GM23338 (cell line): ENCODE measurements around the gene PREP. TPM values are rescaled to one million over a fixed set of nuclear protein-coding genes. Genes with fewer than 3 reads are reported as not detected.

Experiments used
- ATAC-seq: fragments of 200-7000 bp; cut with Tn5 transposase; 3 replicates; pipeline ENCODE4 v1.9.1; 2020
- DNase-seq: peaks from one replicate; pipeline ENCODE4 v3.0.0-alpha.2; 2015; ENCODE audit warnings: low spot score
- H2AFZ ChIP-seq: fragments of 200-600 bp; sonication (generic); 2 replicates; pipeline ENCODE4 v1.8.0; 2016; ENCODE audit warnings: antibody characterized with exemption, mild to moderate bottlenecking, moderate library complexity
- H3F3A ChIP-seq: fragments of 200-600 bp; sonication (generic); replicated peaks from 2 replicates; pipeline ENCODE4 v1.8.0; 2017; ENCODE audit warnings: antibody characterized with exemption, mixed run types, low read depth
- H3K27ac ChIP-seq: fragments of 200-600 bp; sonication (generic); 2 replicates; pipeline ENCODE4 v1.6.1; 2016; ENCODE audit warnings: low read depth
- H3K27me3 ChIP-seq: fragments of 200-600 bp; sonication (generic); 2 replicates; pipeline ENCODE4 v1.8.0; 2016; ENCODE audit warnings: mild to moderate bottlenecking, mixed run types, moderate library complexity; ENCODE audit not compliant: insufficient read depth
- H3K36me3 ChIP-seq: fragments of 200-600 bp; sonication (generic); 2 replicates; pipeline ENCODE4 v1.8.0; 2016; ENCODE audit warnings: mild to moderate bottlenecking; ENCODE audit not compliant: insufficient read depth
- H3K4me1 ChIP-seq: fragments of 200-600 bp; sonication (generic); 2 replicates; pipeline ENCODE4 v1.8.0; 2016; ENCODE audit warnings: mild to moderate bottlenecking, moderate library complexity; ENCODE audit not compliant: insufficient read depth
- H3K4me2 ChIP-seq: fragments of 200-600 bp; sonication (generic); 2 replicates; pipeline ENCODE4 v1.7.1; 2017; ENCODE audit warnings: mixed run types
- H3K4me3 ChIP-seq: fragments of 200-600 bp; sonication (generic); 2 replicates; pipeline ENCODE4 v1.6.1; 2016; ENCODE audit warnings: mixed run types
- H3K79me2 ChIP-seq: fragments of 200-600 bp; sonication (generic); replicated peaks from 2 replicates; pipeline ENCODE4 v1.8.0; 2017; ENCODE audit warnings: mild to moderate bottlenecking; ENCODE audit not compliant: insufficient read depth
- H3K9me2 ChIP-seq: fragments of 200-600 bp; sonication (generic); 2 replicates; pipeline ENCODE4 v1.8.0; 2017; ENCODE audit not compliant: insufficient read depth
- H4K20me1 ChIP-seq: fragments of 200-600 bp; sonication (generic); replicated peaks from 2 replicates; pipeline ENCODE4 v1.8.0; 2017; ENCODE audit warnings: mild to moderate bottlenecking; ENCODE audit not compliant: insufficient read depth
- H3K27ac Mint-ChIP-seq: 2 replicates; pipeline ENCODE4 v1.8.0; 2020; ENCODE audit warnings: inconsistent platforms, mild to moderate bottlenecking, moderate library complexity, mixed read lengths
- H3K27me3 Mint-ChIP-seq: 3 replicates; pipeline ENCODE4 v1.8.0; 2022; ENCODE audit warnings: low read depth, mild to moderate bottlenecking, moderate library complexity, mixed read lengths, inconsistent platforms; ENCODE audit not compliant: insufficient read depth, poor library complexity
- H3K36me3 Mint-ChIP-seq: 3 replicates; pipeline ENCODE4 v1.8.0; 2021; ENCODE audit warnings: low read depth, mild to moderate bottlenecking, inconsistent platforms, moderate library complexity, mixed read lengths
- H3K4me1 Mint-ChIP-seq: 3 replicates; pipeline ENCODE4 v1.8.0; 2020; ENCODE audit warnings: mild to moderate bottlenecking, inconsistent platforms, mixed read lengths
- H3K4me3 Mint-ChIP-seq: 3 replicates; pipeline ENCODE4 v1.8.0; 2021; ENCODE audit warnings: moderate library complexity, mild to moderate bottlenecking, inconsistent platforms, mixed read lengths
- H3K9me3 Mint-ChIP-seq: 3 replicates; pipeline ENCODE4 v1.8.0; 2020; ENCODE audit warnings: moderate library complexity, mild to moderate bottlenecking, inconsistent platforms, mixed read lengths
- CREB1 ChIP-seq: fragments of 250-450 bp; sonication (Bioruptor Pico); IDR thresholded peaks from 2 replicates; pipeline ENCODE4 v1.5.0; 2020; ENCODE audit warnings: low read depth, mild to moderate bottlenecking, moderate library complexity
- EZH2phosphoT487 ChIP-seq: fragments of 200-600 bp; sonication (generic); IDR thresholded peaks from one replicate; pipeline ENCODE4 v1.8.1; 2018; ENCODE audit warnings: antibody characterized with exemption; ENCODE audit not compliant: unreplicated experiment
- JUNB ChIP-seq: IDR thresholded peaks from one replicate; pipeline ENCODE4 v1.6.1; 2016; ENCODE audit warnings: antibody characterized with exemption; ENCODE audit not compliant: unreplicated experiment
- NANOG ChIP-seq: IDR thresholded peaks from 2 replicates; pipeline ENCODE4 v1.6.1; 2016; ENCODE audit warnings: antibody characterized with exemption, borderline replicate concordance
- STAT1 ChIP-seq: IDR thresholded peaks from one replicate; pipeline ENCODE4 v1.6.1; 2016; ENCODE audit warnings: antibody characterized with exemption; ENCODE audit not compliant: unreplicated experiment
- polyA plus RNA-seq: library from polyadenylated mRNA; unstranded; fragments of >200 nt; fragmentation: Nextera tagmentation; extraction: Ambion mirVana; gene quantifications from 2 replicates; pipeline ENCODE4 v1.2.1, GENCODE V29; 2016
- total RNA-seq: library from RNA; depleted of rRNA; stranded (reverse); fragments of >200 nt; shearing (Covaris generic); gene quantifications from 2 replicates; pipeline ENCODE4 v1.2.3, GENCODE V29; 2014
- TF ChIP-seq, protein P1 (sequence below): fragments of 250-450 bp; sonication (Bioruptor Pico); IDR thresholded peaks from 2 replicates; pipeline ENCODE4 v1.5.0; 2020; ENCODE audit warnings: mild to moderate bottlenecking, moderate library complexity
- TF ChIP-seq, protein P2 (sequence below): IDR thresholded peaks from 2 replicates; pipeline ENCODE4 v1.6.1; 2016; ENCODE audit warnings: antibody characterized with exemption

Gene PREP
- total and polyA plus RNA-seq, 2 experiments from 2014 or later: 28.5 to 52.7 TPM

DNA sequence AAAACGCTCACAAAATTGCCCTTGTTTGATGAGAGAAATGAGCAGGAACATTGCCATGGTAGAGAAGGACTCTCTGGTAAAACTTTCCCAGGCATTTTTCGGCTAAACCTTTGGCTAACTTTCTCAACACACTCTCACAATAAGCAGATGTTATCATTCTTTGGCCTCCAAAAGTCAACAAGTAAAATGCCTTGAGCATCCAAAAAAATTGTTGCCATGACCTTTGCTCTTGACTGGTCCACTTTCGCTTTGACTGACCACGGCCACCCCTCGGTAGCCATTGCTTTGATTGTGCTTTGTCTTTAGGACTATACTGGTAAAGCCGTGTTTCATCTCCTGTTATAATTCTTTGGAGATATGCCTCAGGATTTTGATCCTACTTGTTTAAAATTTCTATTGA lies 41.1 kb upstream of the PREP start:
- no peaks in the 10 kb centered on the region for H3K4me1 Mint-ChIP-seq
- no peak for ATAC-seq
- no peak overlapping the region for H3K27ac ChIP-seq

More for the DNA sequence above, 41.1 kb upstream of the PREP start:
- Mint-ChIP-seq H3K4me3 (no peak overlapping the region), H3K27me3 (no peaks in the 10 kb centered on the region), H3K36me3 (no peaks in the 10 kb centered on the region; the same call in 2 of the 3 replicates), H3K9me3 (no peaks in the 10 kb centered on the region; the same call in 2 of the 3 replicates), H3K27ac (no peak overlapping the region)
- Histone ChIP-seq H4K20me1 (no peaks in the 10 kb centered on the region), H3K79me2 (no peaks in the 10 kb centered on the region), H3K4me2 (no peak overlapping the region), H3K36me3 (no peaks in the 10 kb centered on the region), H3K4me1 (no peaks in the 10 kb centered on the region), H3K9me2 (0 out of 2 replicates have a peak, but pooled peaks cover 4% of the 10 kb centered on the region), H3K4me3 (no peak overlapping the region), H3K27me3 (no peaks in the 10 kb centered on the region), H3F3A (no peaks in the 10 kb centered on the region), H2AFZ (no peak overlapping the region)
- TF ChIP-seq JUNB (no peak), NANOG (no peak), CREB1 (CRISPR knock-in tag) (no peak), EZH2phosphoT487 (no peak), STAT1 (no peak)
- TF ChIP-seq, protein P1, sequence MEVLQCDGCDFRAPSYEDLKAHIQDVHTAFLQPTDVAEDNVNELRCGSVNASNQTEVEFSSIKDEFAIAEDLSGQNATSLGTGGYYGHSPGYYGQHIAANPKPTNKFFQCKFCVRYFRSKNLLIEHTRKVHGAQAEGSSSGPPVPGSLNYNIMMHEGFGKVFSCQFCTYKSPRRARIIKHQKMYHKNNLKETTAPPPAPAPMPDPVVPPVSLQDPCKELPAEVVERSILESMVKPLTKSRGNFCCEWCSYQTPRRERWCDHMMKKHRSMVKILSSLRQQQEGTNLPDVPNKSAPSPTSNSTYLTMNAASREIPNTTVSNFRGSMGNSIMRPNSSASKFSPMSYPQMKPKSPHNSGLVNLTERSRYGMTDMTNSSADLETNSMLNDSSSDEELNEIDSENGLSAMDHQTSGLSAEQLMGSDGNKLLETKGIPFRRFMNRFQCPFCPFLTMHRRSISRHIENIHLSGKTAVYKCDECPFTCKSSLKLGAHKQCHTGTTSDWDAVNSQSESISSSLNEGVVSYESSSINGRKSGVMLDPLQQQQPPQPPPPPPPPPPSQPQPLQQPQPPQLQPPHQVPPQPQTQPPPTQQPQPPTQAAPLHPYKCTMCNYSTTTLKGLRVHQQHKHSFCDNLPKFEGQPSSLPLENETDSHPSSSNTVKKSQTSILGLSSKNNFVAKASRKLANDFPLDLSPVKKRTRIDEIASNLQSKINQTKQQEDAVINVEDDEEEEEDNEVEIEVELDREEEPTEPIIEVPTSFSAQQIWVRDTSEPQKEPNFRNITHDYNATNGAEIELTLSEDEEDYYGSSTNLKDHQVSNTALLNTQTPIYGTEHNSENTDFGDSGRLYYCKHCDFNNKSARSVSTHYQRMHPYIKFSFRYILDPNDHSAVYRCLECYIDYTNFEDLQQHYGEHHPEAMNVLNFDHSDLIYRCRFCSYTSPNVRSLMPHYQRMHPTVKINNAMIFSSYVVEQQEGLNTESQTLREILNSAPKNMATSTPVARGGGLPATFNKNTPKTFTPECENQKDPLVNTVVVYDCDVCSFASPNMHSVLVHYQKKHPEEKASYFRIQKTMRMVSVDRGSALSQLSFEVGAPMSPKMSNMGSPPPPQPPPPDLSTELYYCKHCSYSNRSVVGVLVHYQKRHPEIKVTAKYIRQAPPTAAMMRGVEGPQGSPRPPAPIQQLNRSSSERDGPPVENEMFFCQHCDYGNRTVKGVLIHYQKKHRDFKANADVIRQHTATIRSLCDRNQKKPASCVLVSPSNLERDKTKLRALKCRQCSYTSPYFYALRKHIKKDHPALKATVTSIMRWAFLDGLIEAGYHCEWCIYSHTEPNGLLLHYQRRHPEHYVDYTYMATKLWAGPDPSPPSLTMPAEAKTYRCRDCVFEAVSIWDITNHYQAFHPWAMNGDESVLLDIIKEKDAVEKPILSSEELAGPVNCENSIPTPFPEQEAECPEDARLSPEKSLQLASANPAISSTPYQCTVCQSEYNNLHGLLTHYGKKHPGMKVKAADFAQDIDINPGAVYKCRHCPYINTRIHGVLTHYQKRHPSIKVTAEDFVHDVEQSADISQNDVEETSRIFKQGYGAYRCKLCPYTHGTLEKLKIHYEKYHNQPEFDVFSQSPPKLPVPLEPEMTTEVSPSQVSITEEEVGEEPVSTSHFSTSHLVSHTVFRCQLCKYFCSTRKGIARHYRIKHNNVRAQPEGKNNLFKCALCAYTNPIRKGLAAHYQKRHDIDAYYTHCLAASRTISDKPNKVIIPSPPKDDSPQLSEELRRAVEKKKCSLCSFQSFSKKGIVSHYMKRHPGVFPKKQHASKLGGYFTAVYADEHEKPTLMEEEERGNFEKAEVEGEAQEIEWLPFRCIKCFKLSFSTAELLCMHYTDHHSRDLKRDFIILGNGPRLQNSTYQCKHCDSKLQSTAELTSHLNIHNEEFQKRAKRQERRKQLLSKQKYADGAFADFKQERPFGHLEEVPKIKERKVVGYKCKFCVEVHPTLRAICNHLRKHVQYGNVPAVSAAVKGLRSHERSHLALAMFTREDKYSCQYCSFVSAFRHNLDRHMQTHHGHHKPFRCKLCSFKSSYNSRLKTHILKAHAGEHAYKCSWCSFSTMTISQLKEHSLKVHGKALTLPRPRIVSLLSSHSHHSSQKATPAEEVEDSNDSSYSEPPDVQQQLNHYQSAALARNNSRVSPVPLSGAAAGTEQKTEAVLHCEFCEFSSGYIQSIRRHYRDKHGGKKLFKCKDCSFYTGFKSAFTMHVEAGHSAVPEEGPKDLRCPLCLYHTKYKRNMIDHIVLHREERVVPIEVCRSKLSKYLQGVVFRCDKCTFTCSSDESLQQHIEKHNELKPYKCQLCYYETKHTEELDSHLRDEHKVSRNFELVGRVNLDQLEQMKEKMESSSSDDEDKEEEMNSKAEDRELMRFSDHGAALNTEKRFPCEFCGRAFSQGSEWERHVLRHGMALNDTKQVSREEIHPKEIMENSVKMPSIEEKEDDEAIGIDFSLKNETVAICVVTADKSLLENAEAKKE (CRISPR knock-in tag): no peak
- TF ChIP-seq, protein P2, sequence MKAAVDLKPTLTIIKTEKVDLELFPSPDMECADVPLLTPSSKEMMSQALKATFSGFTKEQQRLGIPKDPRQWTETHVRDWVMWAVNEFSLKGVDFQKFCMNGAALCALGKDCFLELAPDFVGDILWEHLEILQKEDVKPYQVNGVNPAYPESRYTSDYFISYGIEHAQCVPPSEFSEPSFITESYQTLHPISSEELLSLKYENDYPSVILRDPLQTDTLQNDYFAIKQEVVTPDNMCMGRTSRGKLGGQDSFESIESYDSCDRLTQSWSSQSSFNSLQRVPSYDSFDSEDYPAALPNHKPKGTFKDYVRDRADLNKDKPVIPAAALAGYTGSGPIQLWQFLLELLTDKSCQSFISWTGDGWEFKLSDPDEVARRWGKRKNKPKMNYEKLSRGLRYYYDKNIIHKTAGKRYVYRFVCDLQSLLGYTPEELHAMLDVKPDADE: no peak
- no peak for DNase-seq
